GM12878 (cell line): ENCODE measurements around the gene MS4A6E. TPM values are rescaled to one million over a fixed set of nuclear protein-coding genes. Genes with fewer than 3 reads are reported as not detected.

Experiments
- ATAC-seq: fragments of 200-7000 bp; cut with Tn5 transposase; 3 replicates; pipeline ENCODE4 v1.9.1; 2020; ENCODE audit warnings: mild to moderate bottlenecking, moderate library complexity
- BruUV-seq: library from RNA; stranded (reverse); fragments of 400-500 nt; replicated peaks from 2 replicates; lab custom pipeline; 2021; lab: Mats Ljungman, UMichigan
- CTCF ChIA-PET: fragments of 300-600 bp; sonication (Branson Sonifier 250); formaldehyde crosslinking; extraction: SDS; loops from one replicate; lab custom pipeline; 2021; ENCODE audit warnings: inconsistent platforms; lab: Yijun Ruan, JAX
- POLR2A ChIA-PET: fragments of 350-600 bp; formaldehyde crosslinking; extraction: SDS; loops from one replicate; lab custom pipeline; 2021; ENCODE audit warnings: inconsistent platforms; lab: Charles Lee
- RAD21 ChIA-PET: fragments of 300-600 bp; sonication (Branson Sonifier 250); formaldehyde crosslinking; loops from one replicate; lab custom pipeline; 2023; ENCODE audit warnings: antibody characterized with exemption; ENCODE audit not compliant: unreplicated experiment; lab: Charles Lee
- SMC1A ChIA-PET: fragments of 300-600 bp; sonication (Branson Sonifier 250); formaldehyde crosslinking; loops from one replicate; lab custom pipeline; 2023; ENCODE audit not compliant: unreplicated experiment, uncharacterized antibody; lab: Charles Lee
- DNase-seq: peaks from one replicate; pipeline ENCODE4 v3.0.0-alpha.2; 2011; ENCODE audit warnings: low read depth, low spot score
- FAIRE-seq: peaks from 3 replicates; lab custom pipeline; 2011; peaks lifted over from hg19 to GRCh38; lab: Jason Lieb, UNC
- H2AFZ ChIP-seq: 2 replicates; pipeline ENCODE4 v1.6.0; 2011; ENCODE audit warnings: low read depth, low read length, control low read depth; ENCODE audit not compliant: control insufficient read depth
- H3K27ac ChIP-seq: 2 replicates; pipeline ENCODE4 v1.5.1; 2011; ENCODE audit warnings: control low read depth; ENCODE audit not compliant: control insufficient read depth, insufficient read depth
- H3K27me3 ChIP-seq, 2 experiments: replicated peaks in 1 of 2; 2 replicates each; pipeline versions ENCODE4 v1.6.0 to v1.6.1; 2011; ENCODE audit warnings: low read length in 1 of 2; ENCODE audit not compliant: control insufficient read depth in 2 of 2, insufficient read depth in 2 of 2
- H3K36me3 ChIP-seq, 2 experiments: 2 replicates each; pipeline ENCODE4 v1.5.1; 2011; ENCODE audit warnings: low read length in 1 of 2; ENCODE audit not compliant: control insufficient read depth in 2 of 2, insufficient read depth in 2 of 2
- H3K4me1 ChIP-seq: 2 replicates; pipeline ENCODE4 v1.6.1; 2011; ENCODE audit warnings: mild to moderate bottlenecking, low read length, moderate library complexity, mixed read lengths; ENCODE audit not compliant: control insufficient read depth, insufficient read depth
- H3K4me2 ChIP-seq: 2 replicates; pipeline ENCODE4 v1.6.0; 2011; ENCODE audit warnings: control low read depth; ENCODE audit not compliant: control insufficient read depth, insufficient read depth
- H3K4me3 ChIP-seq: fragments of 200-600 bp; sonication (generic); 2 replicates; pipeline ENCODE4 v1.5.1; 2016
- H3K79me2 ChIP-seq: 2 replicates; pipeline ENCODE4 v1.6.0; 2011; ENCODE audit warnings: low read length; ENCODE audit not compliant: control insufficient read depth, insufficient read depth
- H3K9ac ChIP-seq: 2 replicates; pipeline ENCODE4 v1.8.0; 2011; ENCODE audit warnings: low read length, control low read depth, mixed read lengths; ENCODE audit not compliant: control insufficient read depth, insufficient read depth
- H3K9me3 ChIP-seq: replicated peaks from 3 replicates; pipeline ENCODE4 v1.5.1; 2011; ENCODE audit warnings: mild to moderate bottlenecking, low read length; ENCODE audit not compliant: control insufficient read depth, insufficient read depth
- H4K20me1 ChIP-seq: 2 replicates; pipeline ENCODE4 v1.6.0; 2011; ENCODE audit not compliant: control insufficient read depth, insufficient read depth
- ATF7 ChIP-seq: fragments of 450-650 bp; IDR thresholded peaks from 2 replicates; pipeline ENCODE4 v1.6.1; 2016; ENCODE audit warnings: low read depth, mild to moderate bottlenecking
- BACH1 ChIP-seq: fragments of 450-650 bp; IDR thresholded peaks from 2 replicates; pipeline ENCODE4 v1.6.1; 2017; ENCODE audit warnings: mild to moderate bottlenecking, borderline replicate concordance
- DPF2 ChIP-seq: fragments of 450-650 bp; IDR thresholded peaks from 2 replicates; pipeline ENCODE4 v1.6.1; 2017; ENCODE audit warnings: mild to moderate bottlenecking
- IKZF1 ChIP-seq: fragments of 450-650 bp; conservative IDR thresholded peaks from 2 replicates; pipeline ENCODE4 v1.6.1; 2017; ENCODE audit warnings: antibody characterized with exemption, mild to moderate bottlenecking
- JUNB ChIP-seq: IDR thresholded peaks from 2 replicates; pipeline ENCODE4 v1.6.1; 2016; ENCODE audit warnings: antibody characterized with exemption, mild to moderate bottlenecking
- MTA2 ChIP-seq: fragments of 450-650 bp; IDR thresholded peaks from 2 replicates; pipeline ENCODE4 v1.6.1; 2016; ENCODE audit warnings: low read depth, mild to moderate bottlenecking, moderate library complexity
- NFXL1 ChIP-seq: fragments of 450-650 bp; IDR thresholded peaks from 2 replicates; pipeline ENCODE4 v1.6.1; 2017; ENCODE audit warnings: antibody characterized with exemption, mild to moderate bottlenecking, borderline replicate concordance
- NR2F1 ChIP-seq: fragments of 450-650 bp; conservative IDR thresholded peaks from 2 replicates; pipeline ENCODE4 v1.6.1; 2017; ENCODE audit warnings: mild to moderate bottlenecking
- RUNX3 ChIP-seq: IDR thresholded peaks from 2 replicates; pipeline ENCODE4 v1.6.1; 2012; ENCODE audit warnings: low read length, inconsistent platforms
- SKIL ChIP-seq: fragments of 450-650 bp; IDR thresholded peaks from 2 replicates; pipeline ENCODE4 v1.6.1; 2017; ENCODE audit warnings: mild to moderate bottlenecking, low read depth, inconsistent platforms; ENCODE audit not compliant: poor library complexity, severe bottlenecking
- WGBS: methylation state at CpG from one replicate; pipeline ENCODE4 v1.1.6; 2016; ENCODE audit warnings: low lambda C conversion rate; ENCODE audit not compliant: insufficient replicate concordance, insufficient coverage; ENCODE audit errors: missing lambda C conversion rate; 5-methylcytosine and 5-hydroxymethylcytosine counted together
- in situ Hi-C: fragments of 300-500 bp; cut with MboI; formaldehyde crosslinking; loops from 9 replicates; pipeline ENCODE4 v1.14.3; 2018; ENCODE audit warnings: mixed read lengths
- intact Hi-C: fragments of 100-400 bp; cut with micrococcal nuclease; formaldehyde crosslinking; loops from one replicate; pipeline ENCODE4 v1.14.2; 2022; ENCODE audit not compliant: unreplicated experiment
- polyA plus RNA-seq, 11 experiments: library from polyadenylated mRNA; depleted of rRNA in 4 of 11; unstranded in 6 of 11; stranded (reverse) in 5 of 11; fragments of >200 nt; fragmentation: Nextera tagmentation in 4 of 11; fragmentation: Illumina TruSeq in 1 of 11; extraction: Ambion mirVana in 4 of 11; extraction: Trizol in 1 of 11; gene quantifications; 1 replicate in 1 of 11; 2 replicates in 10 of 11; pipeline versions ENCODE4 v1.2.1 to v1.2.3, GENCODE V29; 2011 to 2016; ENCODE audit warnings: inconsistent platforms in 2 of 11, missing spikeins in 2 of 11, low read depth in 1 of 11
- total RNA-seq, 4 experiments: library from RNA; depleted of rRNA in 3 of 4; stranded (reverse); fragments of >200 nt in 3 of 4; fragmentation: Illumina TruSeq in 1 of 4; extraction: Trizol in 1 of 4; gene quantifications; 2 replicates each; pipeline versions ENCODE4 v1.2.1 to v1.2.3, GENCODE V29; 2013 to 2021

Gene MS4A6E
- total and polyA plus RNA-seq, 10 of the 15 experiments (the other 5 are each of a cell fraction or from before 2014, with no cell fraction given) = 0.14 to 0.86 (median 0.47) TPM; not detected in 5

- SMC1A ChIA-PET = interaction anchor here (0.8 to 2.6 kb wide), 10 partner anchors 9 to 43 kb away, joined by 3 to 11 read pairs (median 4); no protein-coding TSS in a partner anchor
- no peak overlapping the region for H3K4me2 ChIP-seq
- TF ChIP-seq ATF7 = peak; percentile 14; the same call in 1 of the 2 replicates
- no peak for TF ChIP-seq SKIL
- 0 out of 2 replicates have a peak, but pooled peaks have one; percentile 42 for TF ChIP-seq DPF2
- no peak for TF ChIP-seq BACH1
- TF ChIP-seq MTA2 = peak; percentile 50; the same call in 1 of the 2 replicates
- no peak for TF ChIP-seq NFXL1
- peak; percentile 53 for TF ChIP-seq JUNB
- peak; percentile 27; the same call in 1 of the 2 replicates for TF ChIP-seq IKZF1
- peak; percentile 50; the same call in 1 of the 2 replicates for TF ChIP-seq RUNX3
- peak; percentile 45; the same call in 1 of the 2 replicates for TF ChIP-seq NR2F1
- no TSS peak for BruUV-seq
- H3K27me3 ChIP-seq = no peaks in the 10 kb centered on the region
- H4K20me1 ChIP-seq = no peaks in the 10 kb centered on the region
- FAIRE-seq = no peak
- no peak overlapping the region for H3K9ac ChIP-seq
- RAD21 ChIA-PET = interaction anchor here (1.1 to 1.5 kb wide), 3 partner anchors 28 to 42 kb away, joined by 3 to 11 read pairs (median 3); no protein-coding TSS in a partner anchor
- intact Hi-C loops = no loop called here
- H3K79me2 ChIP-seq = no peaks in the 10 kb centered on the region
- H3K4me3 ChIP-seq = no peak overlapping the region
- peaks cover 10% of the 10 kb centered on the region for H3K4me1 ChIP-seq
- ATAC-seq = peak; percentile 53
- peak overlapping the region; percentile 15; the same call in 1 of the 2 replicates for H2AFZ ChIP-seq
- H3K27ac ChIP-seq = no peak overlapping the region
- in situ Hi-C loops = no loop called here
- CTCF ChIA-PET = interaction anchor here (0.9 to 2.0 kb wide), 11 partner anchors 8 to 111 kb away, joined by 3 to 15 read pairs (median 3); no protein-coding TSS in a partner anchor
- POLR2A ChIA-PET = no interaction called here
- DNase-seq = no peak
- no peaks in the 10 kb centered on the region for H3K36me3 ChIP-seq
- 60% methylated on average over 3 of the region's 3 CpGs for WGBS
- H3K9me3 ChIP-seq = no peaks in the 10 kb centered on the region
Observed at GRCh38 chr11:60307507-60308195, 19.4 kb upstream of the MS4A6E start.
